Loucy (cell line): ENCODE data around the gene MUSK.

ENCODE experiments used
- H2AFZ ChIP-seq: fragments of 200-600 bp; sonication (generic); 2 replicates; pipeline ENCODE4 v1.6.0; 2016; ENCODE audit warnings: antibody characterized with exemption, mild to moderate bottlenecking, low read length, moderate library complexity
- H3F3A ChIP-seq: fragments of 200-600 bp; 2 replicates; pipeline ENCODE4 v1.6.0; 2016; ENCODE audit warnings: antibody characterized with exemption, low read depth, mild to moderate bottlenecking
- H3K27me3 ChIP-seq: fragments of 200-600 bp; sonication (generic); 2 replicates; pipeline ENCODE4 v1.6.1; 2014; ENCODE audit warnings: low read length, mild to moderate bottlenecking; ENCODE audit not compliant: insufficient read depth, poor library complexity, severe bottlenecking
- H3K36me3 ChIP-seq: fragments of 200-600 bp; sonication (generic); 2 replicates; pipeline ENCODE4 v1.6.1; 2016; ENCODE audit warnings: low read length; ENCODE audit not compliant: insufficient read depth
- H3K4me1 ChIP-seq: fragments of 200-600 bp; sonication (generic); 2 replicates; pipeline ENCODE4 v1.5.1; 2014; ENCODE audit warnings: low read length, mild to moderate bottlenecking; ENCODE audit not compliant: insufficient read depth, poor library complexity, severe bottlenecking
- H3K4me2 ChIP-seq: fragments of 200-600 bp; sonication (generic); 2 replicates; pipeline ENCODE4 v1.6.0; 2014; ENCODE audit warnings: antibody characterized with exemption, low read length, low read depth, mild to moderate bottlenecking; ENCODE audit not compliant: poor library complexity, severe bottlenecking
- H3K4me3 ChIP-seq: fragments of 200-600 bp; sonication (generic); 2 replicates; pipeline ENCODE4 v1.5.1; 2014; ENCODE audit warnings: low read length, mild to moderate bottlenecking, mixed read lengths; ENCODE audit not compliant: poor library complexity, severe bottlenecking
- H3K79me2 ChIP-seq: fragments of 200-600 bp; sonication (generic); 2 replicates; pipeline ENCODE4 v1.6.1; 2014; ENCODE audit warnings: low read length; ENCODE audit not compliant: insufficient read depth
- H3K9ac ChIP-seq: fragments of 200-600 bp; sonication (generic); 2 replicates; pipeline ENCODE4 v1.6.0; 2014; ENCODE audit warnings: mild to moderate bottlenecking, low read depth, low read length, moderate library complexity; ENCODE audit not compliant: poor library complexity, severe bottlenecking
- H3K9me2 ChIP-seq: fragments of 200-600 bp; sonication (generic); replicated peaks from 2 replicates; pipeline ENCODE4 v1.6.1; 2016; ENCODE audit warnings: low read depth, low read length, mixed read lengths
- H3K9me3 ChIP-seq: fragments of 200-600 bp; sonication (generic); 2 replicates; pipeline ENCODE4 v1.6.1; 2014; ENCODE audit warnings: mild to moderate bottlenecking, antibody characterized with exemption, low read length, low read depth; ENCODE audit not compliant: insufficient read depth
- H4K20me1 ChIP-seq: fragments of 200-600 bp; sonication (generic); 2 replicates; pipeline ENCODE4 v1.6.0; 2014; ENCODE audit warnings: antibody characterized with exemption, low read length, mild to moderate bottlenecking; ENCODE audit not compliant: insufficient read depth, poor library complexity, severe bottlenecking
- EZH2phosphoT487 ChIP-seq: fragments of 200-600 bp; IDR thresholded peaks from 2 replicates; pipeline ENCODE4 v1.6.1; 2018; ENCODE audit warnings: antibody characterized with exemption, mild to moderate bottlenecking, moderate library complexity, borderline replicate concordance
- TF ChIP-seq, protein P1 (sequence below): fragments of 200-600 bp; sonication (generic); conservative IDR thresholded peaks from 2 replicates; pipeline ENCODE4 v1.5.1; 2014; ENCODE audit warnings: mild to moderate bottlenecking, antibody characterized with exemption, low read length

MUSK gene

DNA sequence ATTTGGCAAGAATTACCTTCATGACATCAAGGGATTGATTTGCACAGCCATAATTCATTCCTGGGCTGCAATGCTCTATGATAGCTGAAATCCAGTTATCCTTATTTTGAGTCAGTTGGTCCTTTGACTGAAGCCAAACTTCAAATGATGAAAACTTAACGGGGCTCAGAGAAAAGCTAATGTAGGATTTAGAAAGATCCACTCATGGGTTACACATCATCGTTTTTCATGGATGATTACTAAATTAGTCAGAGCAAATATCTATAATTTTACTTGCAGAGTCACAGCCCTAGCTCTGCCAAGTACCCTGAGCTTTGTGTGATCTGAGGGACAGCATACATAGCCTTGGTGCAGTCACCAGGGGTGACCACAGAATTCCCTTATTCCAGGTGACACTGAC, 27.3 kb upstream of the MUSK start:
- TF ChIP-seq EZH2phosphoT487: no peak
- TF ChIP-seq, protein P1, sequence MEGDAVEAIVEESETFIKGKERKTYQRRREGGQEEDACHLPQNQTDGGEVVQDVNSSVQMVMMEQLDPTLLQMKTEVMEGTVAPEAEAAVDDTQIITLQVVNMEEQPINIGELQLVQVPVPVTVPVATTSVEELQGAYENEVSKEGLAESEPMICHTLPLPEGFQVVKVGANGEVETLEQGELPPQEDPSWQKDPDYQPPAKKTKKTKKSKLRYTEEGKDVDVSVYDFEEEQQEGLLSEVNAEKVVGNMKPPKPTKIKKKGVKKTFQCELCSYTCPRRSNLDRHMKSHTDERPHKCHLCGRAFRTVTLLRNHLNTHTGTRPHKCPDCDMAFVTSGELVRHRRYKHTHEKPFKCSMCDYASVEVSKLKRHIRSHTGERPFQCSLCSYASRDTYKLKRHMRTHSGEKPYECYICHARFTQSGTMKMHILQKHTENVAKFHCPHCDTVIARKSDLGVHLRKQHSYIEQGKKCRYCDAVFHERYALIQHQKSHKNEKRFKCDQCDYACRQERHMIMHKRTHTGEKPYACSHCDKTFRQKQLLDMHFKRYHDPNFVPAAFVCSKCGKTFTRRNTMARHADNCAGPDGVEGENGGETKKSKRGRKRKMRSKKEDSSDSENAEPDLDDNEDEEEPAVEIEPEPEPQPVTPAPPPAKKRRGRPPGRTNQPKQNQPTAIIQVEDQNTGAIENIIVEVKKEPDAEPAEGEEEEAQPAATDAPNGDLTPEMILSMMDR: no peak
- Histone ChIP-seq H3K9me3 (no peaks in the 10 kb centered on the region), H3F3A (no peaks in the 10 kb centered on the region), H3K36me3 (no peaks in the 10 kb centered on the region), H2AFZ (no peak overlapping the region), H3K27me3 (no peaks in the 10 kb centered on the region), H4K20me1 (no peaks in the 10 kb centered on the region), H3K4me2 (no peak overlapping the region), H3K79me2 (no peaks in the 10 kb centered on the region), H3K4me3 (no peak overlapping the region), H3K9ac (no peak overlapping the region), H3K4me1 (no peaks in the 10 kb centered on the region), H3K9me2 (no peaks in the 10 kb centered on the region)

DNA sequence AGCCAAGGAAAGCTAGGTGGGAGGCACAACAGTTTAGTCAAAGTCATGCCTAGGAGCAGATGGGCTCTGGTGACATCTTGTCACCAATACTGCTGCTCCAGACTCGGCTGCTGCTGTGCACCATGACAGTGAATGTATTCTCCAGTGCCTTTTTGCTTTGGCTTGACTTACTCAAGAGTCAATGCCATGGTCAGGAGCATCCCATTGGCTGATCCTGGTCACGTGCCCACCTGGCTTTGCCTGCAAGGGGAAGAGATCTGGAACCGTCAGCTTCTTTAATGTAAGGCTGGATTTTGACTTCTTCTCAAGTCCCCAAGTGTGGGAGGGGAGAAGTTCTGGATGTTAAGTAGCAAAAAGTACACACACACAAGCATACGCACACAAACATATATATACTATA, 19.9 kb upstream of the MUSK start:
- Histone ChIP-seq H3K36me3 (no peaks in the 10 kb centered on the region), H4K20me1 (no peaks in the 10 kb centered on the region)

DNA sequence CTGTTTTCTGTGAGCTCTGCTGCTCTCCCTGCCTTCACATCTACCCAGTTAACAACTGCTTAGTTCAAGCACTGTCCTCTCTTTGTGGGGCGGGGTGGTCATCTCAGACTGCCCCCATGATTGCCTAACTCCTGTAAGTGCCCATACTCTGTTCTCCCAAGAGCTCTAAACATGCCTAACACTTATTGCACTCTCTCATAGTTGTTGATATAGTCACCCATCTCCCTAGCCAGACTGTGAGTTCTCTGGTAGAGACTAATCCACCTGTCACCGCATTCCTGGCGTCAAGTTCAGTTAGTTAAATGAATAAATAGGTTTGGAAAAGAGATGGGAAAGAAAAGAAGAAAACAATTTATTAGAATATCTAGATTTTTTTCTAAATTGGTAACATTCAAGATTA, 18.3 kb upstream of the MUSK start:
- Histone ChIP-seq H3K4me2 (no peak overlapping the region), H4K20me1 (no peaks in the 10 kb centered on the region)

More for the DNA sequence above, 19.9 kb upstream of the MUSK start:
- Histone ChIP-seq H3K4me1 (no peaks in the 10 kb centered on the region), H3K79me2 (no peaks in the 10 kb centered on the region), H3K27me3 (no peaks in the 10 kb centered on the region), H2AFZ (no peak overlapping the region), H3K9me2 (no peaks in the 10 kb centered on the region), H3F3A (no peaks in the 10 kb centered on the region), H3K4me2 (no peak overlapping the region), H3K9ac (no peak overlapping the region), H3K4me3 (no peak overlapping the region), H3K9me3 (no peaks in the 10 kb centered on the region)
- TF ChIP-seq, protein P1: no peak
- TF ChIP-seq EZH2phosphoT487: no peak

More for the DNA sequence above, 18.3 kb upstream of the MUSK start:
- Histone ChIP-seq H3K79me2 (no peaks in the 10 kb centered on the region), H3K36me3 (no peaks in the 10 kb centered on the region), H2AFZ (no peak overlapping the region), H3K9me2 (no peaks in the 10 kb centered on the region), H3K27me3 (no peaks in the 10 kb centered on the region), H3F3A (no peaks in the 10 kb centered on the region), H3K9ac (no peak overlapping the region), H3K4me3 (no peak overlapping the region), H3K9me3 (no peaks in the 10 kb centered on the region), H3K4me1 (no peaks in the 10 kb centered on the region)
- TF ChIP-seq, protein P1: no peak
- no peak for TF ChIP-seq EZH2phosphoT487
